NCI-H187 treated with DMSO at 0.1 percent for 48 hours (cell line): ENCODE results near the gene CRACR2B.
A peak's percentile ranks its signal among the peaks of the same experiment; 100 is the strongest.

Source experiments
- DNase-seq: peaks from one replicate; lab custom pipeline; 2025; lab: John Stamatoyannopoulos, UW

Gene CRACR2B

GRCh38 chr11:827897-828192 lies at the start of gene CRACR2B:
Gene CRACR2B (plus strand): TSS chr11:827919. CDS start chr11:828608, 689 bp downstream.
- no peak for DNase-seq

- DNase-seq: no peak
These were observed 48.5 kb upstream of the CRACR2B start for GRCh38 chr11:778976-779954.

- no peak for DNase-seq
These were observed 47.7 kb upstream of the CRACR2B start for GRCh38 chr11:779955-780532.

- no peak for DNase-seq
These were observed 45.2 kb upstream of the CRACR2B start for GRCh38 chr11:782264-783174.

- DNase-seq: peak; percentile 80
These were observed 44.1 kb upstream of the CRACR2B start for GRCh38 chr11:783581-784015.

GRCh38 chr11:786235-787083 lies 41.3 kb upstream of the CRACR2B start:
- DNase-seq: no peak

- DNase-seq: no peak
These were observed 40.5 kb upstream of the CRACR2B start for GRCh38 chr11:787084-787675.

GRCh38 chr11:788009-788640 lies 39.6 kb upstream of the CRACR2B start:
- no peak for DNase-seq

- DNase-seq: no peak
These were observed 38.5 kb upstream of the CRACR2B start for GRCh38 chr11:788953-789940.

GRCh38 chr11:789943-790342 lies 37.8 kb upstream of the CRACR2B start, which contains the start of gene CEND1:
Gene CEND1 (minus strand): TSS chr11:790090. CDS start chr11:788576, 1,514 bp downstream.
- DNase-seq: no peak

- no peak for DNase-seq
These were observed 36.8 kb upstream of the CRACR2B start for GRCh38 chr11:790721-791564.

GRCh38 chr11:791658-792534 lies 35.8 kb upstream of the CRACR2B start:
- no peak for DNase-seq

- DNase-seq: no peak
These were observed 35.2 kb upstream of the CRACR2B start for GRCh38 chr11:792535-792821.

GRCh38 chr11:792873-793272 lies 34.8 kb upstream of the CRACR2B start:
- DNase-seq: no peak

- no peak for DNase-seq
These were observed 34.2 kb upstream of the CRACR2B start for GRCh38 chr11:793556-793955.

GRCh38 chr11:794013-794765 lies 33.5 kb upstream of the CRACR2B start:
- no peak for DNase-seq
